Ecto neural progenitor cell (in vitro differentiated cells): ENCODE measurements around the gene PRORP.
"Not testable (repeated sequence)": the region's sequence is repeated elsewhere in the genome, so short reads cannot be mapped to it uniquely, and the experiment has no call there.

ENCODE experiments used
- DNase-seq: peaks from one replicate; pipeline ENCODE4 v3.0.0-alpha.2; 2018; ENCODE audit warnings: low spot score

The PRORP gene

DNA sequence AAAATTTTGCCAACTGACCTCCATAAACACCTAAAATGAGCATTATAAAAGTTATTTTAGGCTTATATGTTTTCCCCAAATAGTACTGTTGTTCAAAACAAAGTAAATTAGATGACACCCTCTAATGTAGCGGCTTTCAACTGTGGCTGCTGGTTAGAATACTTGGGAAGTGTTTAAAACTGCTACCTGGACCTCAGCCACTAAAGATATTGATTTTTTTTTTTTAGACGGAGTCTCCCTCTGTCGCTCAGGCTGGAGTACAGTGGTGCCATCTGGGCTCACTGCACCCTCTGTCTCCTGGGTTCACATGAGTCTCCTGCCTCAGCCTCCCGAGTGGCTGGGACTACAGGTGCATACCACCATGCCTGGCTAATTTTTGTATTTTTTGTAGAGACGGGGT lies 16.2 kb downstream of the PRORP start:
- DNase-seq, result no peak

DNA sequence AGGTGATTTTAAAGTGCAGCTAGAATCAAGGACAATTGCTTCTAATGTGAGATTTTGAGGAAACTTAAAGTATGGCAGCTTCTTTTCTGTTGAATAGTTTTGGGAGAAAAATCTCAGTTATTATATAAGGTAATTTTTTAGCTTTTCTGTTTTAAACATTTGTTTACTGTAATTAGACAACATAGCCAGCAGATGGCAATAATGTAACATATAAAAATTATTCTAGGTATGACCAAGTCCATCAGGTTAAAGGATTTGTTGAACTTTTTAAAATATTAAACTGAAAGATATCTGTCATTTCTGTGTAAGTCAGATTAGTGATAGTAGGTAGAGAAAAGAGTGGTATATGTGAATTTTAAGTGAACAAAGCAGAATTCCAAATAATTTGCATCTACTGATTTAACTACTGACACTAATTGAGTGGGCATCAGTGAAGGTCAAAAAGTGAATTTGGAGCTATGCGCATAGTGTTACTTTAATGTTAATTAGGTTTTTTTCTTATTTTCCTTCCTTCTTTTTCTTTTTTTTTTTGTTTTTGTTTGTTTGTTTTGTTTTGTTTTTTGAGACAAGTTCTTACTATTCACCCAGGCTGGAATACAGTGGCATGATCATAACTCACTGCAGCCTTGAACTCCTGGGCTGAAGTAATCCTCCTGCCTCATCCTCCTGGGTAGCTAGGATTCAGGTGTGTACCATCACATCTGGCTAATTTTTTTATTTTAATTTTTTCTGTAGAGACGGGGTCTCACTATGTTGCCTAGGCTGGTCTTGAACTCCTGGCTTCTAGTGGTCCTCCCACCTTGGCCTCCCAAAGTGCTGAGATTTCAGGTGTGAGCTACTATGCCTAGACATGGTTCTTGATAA lies 18.6 kb downstream of the PRORP start:
- no peak for DNase-seq

DNA sequence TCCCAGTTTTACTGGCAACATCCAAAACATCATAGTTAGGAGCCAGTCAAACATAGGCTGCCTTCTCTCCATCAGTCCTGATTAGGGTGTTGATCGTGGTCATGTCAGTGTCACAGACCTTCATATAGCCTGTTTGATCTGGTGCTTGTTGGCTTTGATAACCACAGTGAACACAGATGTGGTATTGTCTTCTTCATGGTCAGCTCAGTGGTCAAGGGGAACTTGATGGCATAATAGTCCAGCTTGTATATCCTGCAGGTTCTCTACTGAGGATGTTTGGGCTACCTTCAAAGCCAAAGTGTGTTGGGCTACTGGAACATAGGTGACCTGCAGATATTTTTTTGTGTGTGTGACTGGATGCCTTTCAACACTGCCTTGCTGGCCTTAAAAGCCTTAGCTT lies 21.7 kb downstream of the PRORP start:
- DNase-seq, result no peak

DNA sequence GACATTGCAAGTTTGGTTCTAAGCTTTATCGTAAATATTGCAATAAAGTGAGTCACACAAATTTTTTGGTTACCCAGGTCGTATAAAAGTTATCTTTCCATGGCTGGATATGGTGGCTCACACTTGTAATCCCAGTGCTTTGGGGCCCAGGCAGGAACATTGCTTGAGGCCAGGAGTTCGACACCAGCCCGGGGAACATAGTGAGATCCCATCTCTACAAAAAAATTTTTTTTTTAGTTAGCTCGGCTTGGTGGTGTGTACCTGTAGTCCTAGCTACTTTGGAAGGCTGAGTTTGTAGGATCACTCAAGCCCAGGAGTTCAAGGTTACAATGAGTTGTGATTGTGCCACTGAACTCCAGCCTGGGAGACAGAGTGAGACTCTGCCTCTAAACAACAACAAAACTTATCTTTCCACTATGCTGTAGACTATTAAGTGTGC lies 24.4 kb downstream of the PRORP start:
- no peak for DNase-seq

DNA sequence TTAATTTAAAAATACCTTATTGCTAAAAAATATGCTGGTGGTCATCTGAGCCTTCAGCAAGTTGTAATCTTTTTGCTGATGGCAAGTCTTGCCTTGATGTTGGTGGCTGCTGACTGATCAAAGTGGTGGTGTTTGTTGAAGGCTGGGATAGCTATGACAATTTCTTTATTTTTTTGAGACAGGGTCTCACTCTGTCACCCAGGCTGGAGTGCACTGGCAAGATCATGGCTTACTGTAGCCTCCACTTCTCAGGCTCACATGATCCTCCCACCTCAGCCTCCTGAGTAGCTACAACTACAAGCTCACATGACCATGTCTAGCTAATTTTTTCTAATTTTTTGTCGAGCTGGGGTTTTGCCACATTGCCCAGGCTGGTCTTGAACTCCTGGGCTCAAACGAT lies 24.8 kb downstream of the PRORP start:
- DNase-seq, result no peak

DNA sequence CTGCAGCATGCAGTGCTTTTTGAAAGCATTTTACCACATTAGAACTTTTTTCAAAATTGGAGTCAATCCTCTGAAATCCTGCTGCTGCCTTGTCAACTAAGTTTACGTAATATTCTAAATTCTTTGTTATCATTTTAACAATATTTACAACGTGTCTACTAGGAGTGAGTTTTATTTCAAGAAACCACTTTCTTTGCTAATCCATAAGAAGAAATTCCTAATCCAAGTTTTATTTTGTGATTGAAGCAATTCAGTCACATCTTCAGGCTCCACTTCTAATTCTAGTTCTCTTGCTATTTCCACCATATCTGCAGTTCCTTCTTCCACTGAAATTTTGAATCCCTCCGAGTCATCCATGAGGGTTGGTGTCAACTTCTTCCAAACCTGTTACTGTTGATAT lies 25.4 kb downstream of the PRORP start:
- DNase-seq, result no peak

DNA sequence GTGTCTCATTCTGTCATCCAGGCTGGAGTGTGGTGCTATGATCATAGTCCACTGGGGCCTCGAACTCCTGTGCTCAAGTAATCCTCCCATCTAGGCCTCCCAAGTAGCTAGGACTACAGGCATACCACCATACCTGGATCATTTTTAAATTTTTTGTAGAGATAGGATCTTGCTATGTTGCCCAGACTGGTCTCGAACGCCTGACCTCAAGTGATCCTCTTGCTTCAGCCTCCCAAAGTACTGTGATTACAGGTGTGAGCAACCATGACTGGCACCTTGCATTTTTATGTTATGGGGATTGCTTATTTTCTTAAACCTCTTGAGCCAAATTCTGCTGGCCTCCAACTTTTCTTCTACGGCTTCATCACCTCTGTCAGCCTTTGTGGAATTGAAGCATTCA lies 26.9 kb downstream of the PRORP start:
- DNase-seq, result no peak

DNA sequence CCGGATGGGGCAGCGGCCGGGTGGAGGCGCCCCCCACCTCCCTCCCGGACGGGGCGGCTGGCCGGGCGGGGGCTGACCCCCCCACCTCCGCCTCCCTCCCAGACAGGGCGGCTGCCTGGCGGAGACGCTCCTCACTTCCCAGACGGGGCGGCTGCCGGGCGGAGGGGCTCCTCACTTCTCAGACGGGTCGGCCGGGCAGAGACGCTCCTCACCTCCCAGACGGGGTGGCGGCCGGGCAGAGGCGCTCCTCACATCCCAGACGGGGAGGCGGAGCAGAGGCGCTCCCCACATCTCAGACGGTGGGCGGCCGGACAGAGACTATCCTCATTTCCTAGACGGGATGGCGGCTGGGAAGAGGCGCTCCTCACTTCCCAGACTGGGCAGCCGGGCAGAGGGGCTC lies 30.2 kb downstream of the PRORP start:
- not testable (repeated sequence) for DNase-seq

DNA sequence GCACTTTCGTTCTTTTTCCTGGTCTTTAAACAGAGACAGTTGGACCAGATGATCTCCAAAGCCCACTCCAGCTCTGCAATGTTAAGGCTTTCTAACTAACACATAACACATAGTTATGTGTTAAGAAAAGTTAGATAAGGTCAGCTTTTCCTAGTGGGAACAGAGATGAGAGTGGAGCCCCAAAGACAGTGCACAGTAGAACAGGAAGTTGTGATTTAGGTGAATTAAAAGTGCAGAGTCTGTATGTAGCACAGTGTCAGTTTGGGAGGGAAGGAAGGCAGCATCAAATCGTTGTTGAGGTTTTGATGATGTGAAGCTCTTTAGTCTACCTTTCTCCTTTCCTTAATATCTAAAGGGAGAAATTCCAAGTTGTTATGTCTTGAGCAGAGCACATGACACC lies 31.7 kb downstream of the PRORP start:
- DNase-seq, result no peak

DNA sequence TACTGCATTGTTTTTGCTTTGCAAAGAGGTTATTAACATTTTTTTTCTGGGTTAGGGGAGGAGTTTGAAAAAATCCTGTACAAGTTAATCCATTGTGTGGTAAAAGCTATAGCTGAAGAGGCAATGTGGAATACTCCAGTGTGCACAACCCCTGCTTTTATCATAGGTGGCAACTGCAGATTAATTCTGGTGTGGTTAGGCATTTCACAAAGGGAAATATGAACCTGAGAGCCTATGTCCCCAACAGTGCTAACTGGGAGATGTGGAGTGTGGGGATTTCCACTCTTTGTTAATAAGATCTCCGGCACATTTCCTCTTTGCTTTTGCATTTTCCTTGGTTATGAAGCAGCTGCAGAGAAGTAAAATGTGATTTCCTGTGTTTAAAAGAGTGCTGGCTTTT lies 33.6 kb downstream of the PRORP start:
- no peak for DNase-seq

DNA sequence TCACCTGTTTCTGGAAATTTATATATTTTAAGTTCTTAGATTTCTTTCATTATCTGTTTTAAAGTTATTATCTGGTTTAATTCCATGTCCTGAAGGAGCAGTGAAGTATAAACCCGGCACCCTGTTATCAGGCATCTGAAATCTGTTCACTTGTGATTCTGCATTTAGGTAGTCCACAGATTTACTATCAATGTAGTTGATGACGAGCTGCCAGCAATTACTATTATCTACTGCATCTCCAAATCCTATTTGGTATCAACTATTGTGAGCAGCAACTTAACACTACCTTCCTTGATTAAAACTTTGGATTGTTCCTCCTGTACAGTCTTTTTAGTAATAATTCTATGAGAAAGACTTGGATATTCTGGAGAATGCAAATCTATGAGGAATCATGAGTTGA lies 36.1 kb downstream of the PRORP start:
- DNase-seq, result no peak

DNA sequence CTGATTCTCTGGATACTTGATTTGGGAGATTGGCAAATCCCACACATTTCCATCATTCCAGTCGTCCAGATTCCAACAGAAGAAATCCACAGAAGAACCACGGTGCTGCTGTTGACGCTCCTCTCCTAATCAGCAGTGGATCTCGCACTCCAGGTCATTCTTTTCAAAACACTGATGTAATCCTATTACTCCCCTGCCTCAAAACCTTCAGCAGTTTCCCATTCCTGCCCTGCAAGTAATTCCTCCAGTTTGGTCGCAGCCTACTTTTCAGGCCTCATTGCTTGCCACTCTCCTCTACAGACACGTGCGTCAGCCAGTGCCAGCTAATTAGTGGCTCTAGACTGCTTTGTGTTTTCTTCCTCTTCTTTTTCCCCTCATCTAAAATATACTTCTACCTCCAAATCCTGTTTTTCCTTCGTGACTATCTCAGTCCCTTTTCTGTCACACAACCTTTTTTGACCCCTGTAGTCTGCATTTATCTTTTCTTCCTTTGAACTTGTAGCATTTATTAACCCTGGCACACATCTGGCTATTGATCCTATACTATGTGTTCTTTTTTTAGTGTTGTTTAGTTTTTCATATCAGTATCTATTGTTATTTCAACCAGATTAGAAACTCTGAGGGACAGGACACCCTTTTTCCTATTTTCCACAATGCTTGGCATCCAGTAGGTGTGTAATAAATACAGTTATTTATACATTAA lies 36.8 kb downstream of the PRORP start:
- DNase-seq, result peak; percentile 49

DNA sequence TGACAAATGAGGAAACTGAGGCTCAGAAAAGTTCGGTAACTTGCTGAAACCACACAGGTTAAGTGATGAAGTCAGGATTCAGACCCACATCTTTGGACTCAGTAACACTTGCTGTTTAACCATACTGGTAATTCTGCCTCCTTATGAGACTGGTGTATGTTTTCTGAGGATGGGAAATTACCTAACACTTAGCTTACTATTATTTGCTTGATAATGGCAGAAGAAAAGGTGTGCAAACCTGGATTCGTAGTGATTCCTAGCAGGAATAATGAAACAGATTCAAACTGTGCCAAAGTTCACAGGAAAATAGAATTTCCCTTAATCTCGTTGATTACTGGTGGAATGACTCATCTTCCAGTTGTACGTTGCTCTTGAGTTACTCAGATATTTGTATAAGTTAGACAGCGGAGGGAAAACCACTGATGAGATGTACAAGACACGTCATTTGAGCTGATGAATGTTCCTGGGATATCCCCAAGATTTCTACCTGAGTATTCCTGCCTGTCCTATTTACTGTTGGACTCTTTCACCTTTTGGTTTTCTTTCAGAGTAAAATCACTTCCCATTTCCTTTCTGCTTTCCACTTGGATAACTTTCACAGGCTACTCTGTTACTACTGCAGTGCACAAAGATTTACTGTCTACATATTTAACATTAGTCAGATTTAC lies 37.5 kb downstream of the PRORP start:
- no peak for DNase-seq

DNA sequence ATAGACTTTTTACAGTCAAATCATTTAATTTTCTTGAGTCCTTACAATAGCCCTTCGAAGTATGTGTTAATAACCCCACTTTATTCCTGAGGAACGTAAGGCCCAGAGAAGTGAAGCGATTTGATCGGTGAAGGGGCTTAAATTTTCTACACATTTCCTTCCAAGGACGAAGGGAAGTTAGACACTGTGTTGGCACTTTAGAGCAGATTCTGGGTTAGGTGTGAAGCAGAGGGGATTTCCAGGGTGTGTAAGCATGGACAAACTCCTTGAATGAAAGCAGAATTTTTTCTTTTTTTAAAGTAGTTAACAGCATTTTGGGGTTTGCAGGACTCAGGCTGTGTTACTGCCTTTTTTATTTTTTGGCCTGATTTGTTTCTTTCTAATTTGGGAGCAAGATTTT lies 38.9 kb downstream of the PRORP start:
- no peak for DNase-seq

DNA sequence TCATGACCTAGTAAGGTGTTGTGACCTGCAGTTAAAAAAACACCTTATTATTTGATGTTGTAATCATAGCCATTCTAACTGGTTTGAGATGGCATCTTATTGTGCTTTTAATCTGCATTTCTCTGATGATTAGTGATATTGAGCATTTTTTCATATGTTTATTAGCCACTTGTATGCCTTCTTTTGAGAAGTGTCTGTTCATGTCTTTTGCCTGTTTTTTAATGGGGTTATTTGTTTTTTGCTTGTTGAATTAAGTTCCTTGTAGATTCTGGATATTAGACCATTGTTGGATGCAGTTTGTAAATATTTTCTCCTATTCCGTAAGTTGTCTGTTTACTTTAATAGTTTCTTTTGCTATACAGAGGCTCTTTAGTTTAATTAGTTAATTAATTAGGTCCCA lies 41.0 kb downstream of the PRORP start:
- no peak for DNase-seq

DNA sequence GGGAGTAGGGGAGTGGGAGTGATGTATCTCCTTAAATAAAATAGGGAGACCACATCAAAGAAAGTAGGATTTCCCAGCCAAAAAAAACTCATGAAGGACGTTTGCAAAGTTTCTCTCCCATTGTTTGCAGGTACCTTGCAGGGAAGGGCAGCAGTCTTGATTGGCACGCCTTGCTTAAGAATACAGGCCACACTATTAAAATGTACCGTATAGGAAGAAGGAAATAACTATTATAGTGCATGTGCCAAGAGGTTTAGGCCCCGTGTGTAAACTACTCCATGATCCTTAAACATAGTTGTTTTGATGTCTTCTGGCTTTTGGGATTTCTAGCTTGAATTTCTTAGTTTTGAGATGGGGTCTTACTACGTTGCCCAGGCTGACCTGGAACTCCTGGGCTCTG lies 42.5 kb downstream of the PRORP start:
- no peak for DNase-seq

DNA sequence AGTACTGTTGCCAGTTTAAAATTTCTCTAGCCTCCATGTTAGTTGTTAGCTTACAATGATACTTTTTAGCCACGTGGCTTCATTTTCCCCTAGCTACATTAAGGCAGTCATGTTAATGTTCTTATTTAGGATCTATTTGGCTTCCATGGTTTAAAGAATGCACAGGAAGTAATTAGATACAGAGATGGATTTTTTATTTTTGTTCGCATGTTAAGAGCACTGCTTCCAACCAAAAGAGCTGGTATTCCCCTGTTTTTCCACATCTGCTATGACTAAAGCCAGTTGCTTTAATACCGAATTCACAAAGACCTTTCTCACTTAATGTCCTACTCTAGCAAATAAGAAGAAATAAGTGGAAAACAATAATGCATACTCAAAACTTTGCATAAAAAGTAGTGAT lies 45.1 kb downstream of the PRORP start:
- DNase-seq, result no peak
